H1 (cell line): ENCODE results near the gene RBM15B.

Experiments used
- BACH1 ChIP-seq: IDR thresholded peaks from 2 replicates; pipeline ENCODE4 v1.6.1; 2012; ENCODE audit warnings: low read length, improper control_type of control experiment
- CTCF ChIP-seq, 3 experiments: IDR thresholded peaks; 1 replicate in 2 of 3; 2 replicates in 1 of 3; pipeline versions ENCODE4 v1.5.1 to v1.6.1; 2011; ENCODE audit warnings: low read length in 3 of 3, mild to moderate bottlenecking in 3 of 3, inconsistent platforms in 2 of 3, low read depth in 1 of 3, moderate library complexity in 1 of 3; ENCODE audit not compliant: insufficient read depth in 1 of 3; ENCODE audit errors: control extremely low read depth in 1 of 3
- EZH2 ChIP-seq: fragments of 200-600 bp; sonication (generic); IDR thresholded peaks from 2 replicates; pipeline ENCODE4 v1.7.1; 2012; ENCODE audit warnings: low read depth, mild to moderate bottlenecking, moderate library complexity, low read length, inconsistent platforms; ENCODE audit not compliant: severe bottlenecking
- PHF8 ChIP-seq: fragments of 200-600 bp; sonication (generic); conservative IDR thresholded peaks from 2 replicates; pipeline ENCODE4 v1.7.1; 2012; ENCODE audit warnings: low read depth, mild to moderate bottlenecking, inconsistent platforms, low read length, moderate library complexity
- POLR2A ChIP-seq, 2 experiments: IDR thresholded peaks; 1 replicate in 1 of 2; 2 replicates in 1 of 2; pipeline ENCODE4 v1.6.1; 2011; ENCODE audit warnings: low read depth in 2 of 2, low read length in 2 of 2, mild to moderate bottlenecking in 2 of 2; ENCODE audit errors: control extremely low read depth in 1 of 2
- POLR2AphosphoS5 ChIP-seq: IDR thresholded peaks from 2 replicates; pipeline ENCODE4 v1.6.1; 2011; ENCODE audit warnings: low read depth, low read length
- POU5F1 ChIP-seq: IDR thresholded peaks from 2 replicates; pipeline ENCODE4 v1.6.1; 2011; ENCODE audit warnings: low read depth, mild to moderate bottlenecking, low read length, moderate library complexity
- SAP30 ChIP-seq: fragments of 300-600 bp; sonication (generic); IDR thresholded peaks from 2 replicates; pipeline ENCODE4 v1.7.1; 2012; ENCODE audit warnings: low read length, moderate library complexity, mild to moderate bottlenecking, inconsistent platforms; ENCODE audit not compliant: insufficient read depth, insufficient replicate concordance
- SRF ChIP-seq: IDR thresholded peaks from 2 replicates; pipeline ENCODE4 v1.6.1; 2011; ENCODE audit warnings: mild to moderate bottlenecking, low read depth, low read length, moderate library complexity
- TAF1 ChIP-seq: IDR thresholded peaks from 2 replicates; pipeline ENCODE4 v1.6.1; 2011; ENCODE audit warnings: mild to moderate bottlenecking, low read depth, low read length
- TBP ChIP-seq: IDR thresholded peaks from 2 replicates; pipeline ENCODE4 v1.6.1; 2011; ENCODE audit warnings: low read depth, low read length, improper control_type of control experiment
- TCF12 ChIP-seq: IDR thresholded peaks from 2 replicates; pipeline ENCODE4 v1.6.1; 2011; ENCODE audit warnings: low read depth, mild to moderate bottlenecking, low read length
- TF ChIP-seq, protein P1 (sequence below): IDR thresholded peaks from 2 replicates; pipeline ENCODE4 v1.6.1; 2012; ENCODE audit warnings: inconsistent platforms
- TF ChIP-seq, protein P2 (sequence below): IDR thresholded peaks from 2 replicates; pipeline ENCODE4 v1.6.1; 2011; ENCODE audit warnings: low read length, improper control_type of control experiment

- TF ChIP-seq TAF1: no peak
- TF ChIP-seq CTCF (IDR thresholded peaks at IDR 0.05; ENCODE audit: control extremely low read depth in 1 of 3, insufficient read depth in 1 of 3, low read depth in 1 of 3, low read length in 3 of 3): no peak
- TF ChIP-seq TBP: no peak
- no peak for TF ChIP-seq BACH1
- TF ChIP-seq EZH2: no peak
- TF ChIP-seq POLR2A (IDR thresholded peaks at IDR 0.05; ENCODE audit: control extremely low read depth in 1 of 2, low read depth in 2 of 2, low read length in 2 of 2): no peak
- no peak for TF ChIP-seq POLR2AphosphoS5
- TF ChIP-seq, protein P1, sequence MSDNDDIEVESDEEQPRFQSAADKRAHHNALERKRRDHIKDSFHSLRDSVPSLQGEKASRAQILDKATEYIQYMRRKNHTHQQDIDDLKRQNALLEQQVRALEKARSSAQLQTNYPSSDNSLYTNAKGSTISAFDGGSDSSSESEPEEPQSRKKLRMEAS: no peak
- TF ChIP-seq POU5F1: no peak
- TF ChIP-seq, protein P2, sequence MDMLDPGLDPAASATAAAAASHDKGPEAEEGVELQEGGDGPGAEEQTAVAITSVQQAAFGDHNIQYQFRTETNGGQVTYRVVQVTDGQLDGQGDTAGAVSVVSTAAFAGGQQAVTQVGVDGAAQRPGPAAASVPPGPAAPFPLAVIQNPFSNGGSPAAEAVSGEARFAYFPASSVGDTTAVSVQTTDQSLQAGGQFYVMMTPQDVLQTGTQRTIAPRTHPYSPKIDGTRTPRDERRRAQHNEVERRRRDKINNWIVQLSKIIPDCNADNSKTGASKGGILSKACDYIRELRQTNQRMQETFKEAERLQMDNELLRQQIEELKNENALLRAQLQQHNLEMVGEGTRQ: no peak
- no peak for TF ChIP-seq SAP30
- no peak for TF ChIP-seq SRF
- no peak for TF ChIP-seq TCF12
- TF ChIP-seq PHF8: no peak
Measured at GRCh38 chr3:51362476-51362875, 28.6 kb upstream of the RBM15B start.
